Activated gamma-delta T cell (primary cell): ENCODE measurements around the gene ZMAT2.
A peak's percentile ranks its signal among the peaks of the same experiment; 100 is the strongest.
"Not testable (repeated sequence)": the region's sequence is repeated elsewhere in the genome, so short reads cannot be mapped to it uniquely, and the experiment has no call there.

Source experiments
- DNase-seq: peaks from one replicate; lab custom pipeline; 2025; lab: John Stamatoyannopoulos, UW
- total RNA-seq, 2 donors: gene quantifications; one replicate each; lab custom pipeline; 2026; lab: John Stamatoyannopoulos, UW

The ZMAT2 gene
- 92.8 to 98.9 reads per million in 2 donors for total RNA-seq

- peak; percentile 45 for DNase-seq
Measured at GRCh38 chr5:140700177-140701144, at the start of gene ZMAT2. Gene ZMAT2 (plus strand): TSS chr5:140700447. CDS start chr5:140700461, 14 bp downstream.

GRCh38 chr5:140658870-140659269, 41.4 kb upstream of the ZMAT2 start:
- DNase-seq: no peak

GRCh38 chr5:140660371-140660770, 39.9 kb upstream of the ZMAT2 start:
- DNase-seq: not testable (repeated sequence)

DNA sequence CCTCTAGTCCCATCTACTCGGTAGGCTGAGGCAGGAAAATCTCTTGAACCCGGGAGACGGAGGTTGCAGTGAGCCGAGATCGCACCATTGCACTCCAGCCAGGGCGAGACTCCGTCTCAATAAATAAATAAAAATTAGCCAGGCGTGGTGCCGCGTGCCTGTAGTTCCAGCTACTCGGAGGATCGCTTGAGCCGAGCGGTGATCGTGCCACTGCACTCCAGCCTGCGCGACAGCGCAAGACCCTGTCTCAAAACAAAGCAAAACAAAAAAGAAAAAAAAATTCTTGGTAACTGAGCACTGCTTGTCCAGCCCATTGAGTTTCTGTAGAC, 36.3 kb upstream of the ZMAT2 start:
- DNase-seq: no peak

DNA sequence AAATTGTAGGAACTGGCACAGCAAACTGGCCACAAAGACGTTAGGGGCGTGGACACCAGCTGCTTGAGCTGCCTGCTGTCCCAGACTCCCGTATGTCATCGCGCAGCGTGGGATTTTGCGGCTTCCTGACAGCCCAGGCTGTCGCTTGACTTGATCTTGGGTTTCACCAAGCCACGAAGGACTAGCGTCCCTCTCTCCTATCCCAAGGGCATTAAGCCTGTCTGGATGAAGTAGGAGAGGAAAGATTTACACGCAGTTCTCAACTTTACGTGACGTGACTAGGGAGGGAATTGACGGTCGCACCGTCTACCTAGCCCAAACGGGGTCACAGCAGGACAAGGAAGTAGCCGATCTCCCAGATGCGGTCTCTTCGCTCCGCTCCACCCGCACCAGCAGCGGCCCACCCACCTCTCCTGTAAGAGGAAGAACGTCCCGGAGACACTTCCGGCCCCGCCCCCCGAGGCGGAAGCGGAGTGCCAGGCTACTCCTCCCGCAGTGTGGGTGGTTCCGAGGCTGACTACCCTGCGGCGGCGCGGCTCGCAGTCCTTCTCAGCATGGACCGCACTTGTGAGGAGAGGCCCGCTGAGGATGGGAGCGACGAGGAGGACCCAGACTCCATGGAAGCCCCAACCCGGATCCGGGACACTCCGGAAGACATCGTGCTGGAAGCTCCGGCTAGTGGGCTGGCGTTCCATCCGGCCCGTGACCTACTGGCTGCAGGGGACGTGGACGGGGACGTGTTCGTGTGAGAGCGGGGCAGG, 35.7 kb upstream of the ZMAT2 start, which contains the start of gene WDR55:
Gene WDR55 (plus strand): TSS at position 546 of the 761 bp plus-strand sequence. CDS start 9 bp downstream, at position 555.
- peak; percentile 95 for DNase-seq

DNA sequence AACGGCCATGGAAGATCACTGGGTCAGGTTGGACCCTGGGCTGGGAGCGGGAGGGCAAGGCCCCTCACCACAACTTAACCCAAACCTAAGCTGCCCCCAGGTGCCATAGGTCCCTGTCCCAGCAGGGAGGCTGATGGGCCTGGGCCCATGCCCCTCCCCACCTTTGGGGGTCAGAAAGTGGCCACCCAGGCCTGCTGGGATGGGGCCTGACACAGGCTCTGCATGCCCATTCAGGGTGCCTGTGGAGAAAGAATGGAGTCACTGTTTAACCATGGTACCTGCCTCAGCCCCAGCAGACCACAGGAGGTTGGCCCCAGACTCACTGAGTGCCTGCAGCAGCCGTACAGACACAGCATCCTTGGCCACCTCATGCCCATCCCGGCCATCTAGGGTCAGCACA, 29.2 kb upstream of the ZMAT2 start:
- DNase-seq: not testable (repeated sequence)

DNA sequence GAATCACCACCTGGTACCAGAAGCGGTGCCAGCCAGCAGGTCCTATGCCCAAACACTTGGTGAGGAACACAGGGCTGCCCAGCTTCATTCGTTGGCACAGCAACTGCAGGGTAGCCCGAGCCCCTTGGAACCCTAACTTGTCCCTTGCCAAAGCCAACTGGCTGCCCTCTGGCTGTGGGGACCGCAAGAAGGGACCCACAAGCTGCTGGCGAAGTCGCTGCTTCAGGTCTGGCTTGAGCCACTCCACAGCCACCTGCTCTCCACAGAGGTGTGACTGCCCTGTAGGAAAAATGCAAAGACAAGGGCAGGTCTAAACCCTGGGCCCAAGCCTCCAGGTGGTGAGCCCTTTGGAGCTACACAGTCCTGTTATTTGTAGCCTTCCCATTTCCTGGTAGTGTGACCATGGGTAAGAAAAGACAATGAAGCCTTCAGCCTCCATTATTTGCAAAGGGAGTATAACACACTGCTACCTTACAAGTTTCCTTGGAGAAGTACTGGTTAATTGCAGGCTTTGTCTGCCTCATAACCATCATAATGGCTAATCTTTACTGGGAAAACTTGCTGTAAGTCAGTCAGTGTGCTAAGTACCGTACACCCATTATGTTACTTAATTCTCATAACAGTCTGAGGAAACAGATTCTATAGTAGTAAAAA, 28.6 kb upstream of the ZMAT2 start:
- DNase-seq: no peak

- DNase-seq: peak; percentile 14
Measured at GRCh38 chr5:140672455-140673186, 27.6 kb upstream of the ZMAT2 start.

DNA sequence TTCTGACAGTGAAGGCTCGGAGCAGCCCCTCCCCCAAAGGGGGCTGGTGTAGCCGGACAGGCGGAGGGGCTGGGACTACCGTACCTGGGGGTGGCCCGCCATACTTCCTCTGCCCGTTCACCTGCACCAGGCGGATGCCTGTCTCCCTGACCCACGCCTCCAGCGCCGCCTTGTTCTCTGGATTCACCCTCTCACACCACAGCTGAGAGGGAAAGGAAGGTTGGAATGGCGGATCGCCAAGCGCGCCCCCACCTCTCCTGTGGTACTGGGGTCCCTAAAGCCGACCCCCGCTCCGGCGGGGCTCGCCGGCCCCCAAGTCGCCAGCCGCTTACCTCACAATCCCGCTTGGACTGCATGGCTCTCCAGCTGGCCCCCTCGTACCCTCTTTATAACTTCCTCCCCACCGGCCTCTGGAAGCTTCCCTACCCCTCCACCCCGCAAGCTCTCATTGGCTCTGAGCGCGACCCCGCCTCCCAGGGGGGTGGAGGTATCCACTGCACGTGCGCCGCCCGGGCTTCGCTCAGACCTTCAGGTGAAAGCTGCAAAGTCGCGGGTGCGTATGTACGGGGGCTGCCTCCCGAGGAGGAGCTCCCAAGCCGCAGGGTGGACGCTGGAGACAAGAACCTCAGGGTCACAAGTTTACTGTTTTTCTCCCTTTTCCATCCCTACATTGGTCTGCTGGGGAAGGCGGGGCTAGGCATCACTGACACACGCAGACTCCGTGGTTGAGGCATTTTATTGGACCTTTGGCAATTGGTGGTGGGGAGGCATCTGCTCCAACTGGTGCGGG, 26.9 kb upstream of the ZMAT2 start, which contains the start of gene DND1:
Gene DND1 (minus strand): TSS at position 390 of the 790 bp plus-strand sequence. CDS start 34 bp downstream, at position 356.
- DNase-seq: no peak

DNA sequence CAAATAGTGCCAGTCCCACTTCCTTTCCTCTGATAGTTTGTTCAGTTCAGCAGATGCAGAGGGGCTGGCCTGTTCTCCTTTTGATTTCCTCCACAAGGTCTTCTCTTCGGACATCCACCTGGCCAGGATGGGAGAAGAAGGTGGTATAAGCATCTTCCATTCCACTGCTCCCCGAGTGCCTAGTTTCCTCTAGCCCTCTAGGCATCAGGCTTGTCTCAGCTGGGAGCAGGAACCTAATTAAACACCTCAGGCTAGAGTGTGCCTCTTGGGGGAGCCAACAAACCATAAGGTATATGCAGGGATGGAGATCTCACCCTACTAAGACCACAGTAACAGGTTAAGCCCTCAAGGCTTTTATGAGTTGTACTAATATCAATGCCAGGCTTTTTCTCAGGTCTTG, 26.0 kb upstream of the ZMAT2 start:
- DNase-seq: no peak

DNA sequence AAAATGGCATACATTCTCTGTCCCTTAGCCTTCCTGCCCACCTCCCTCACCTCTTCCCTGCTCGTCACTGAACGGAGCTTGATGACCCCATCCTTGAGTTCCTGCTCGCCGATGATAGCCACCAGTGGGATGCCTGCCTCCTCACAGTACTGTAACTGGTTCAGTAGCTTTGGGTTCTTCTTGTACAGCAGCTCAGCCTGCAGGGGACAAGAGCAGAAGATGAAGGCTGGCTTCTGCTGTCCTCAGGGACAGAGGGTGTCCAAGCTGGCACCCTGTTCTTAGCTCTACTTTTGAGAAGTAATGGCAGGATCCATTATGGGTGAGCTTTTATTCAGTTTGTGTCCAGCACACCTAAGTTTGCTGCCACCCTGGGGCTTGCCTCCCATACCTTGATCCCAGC, 25.6 kb upstream of the ZMAT2 start:
- no peak for DNase-seq

DNA sequence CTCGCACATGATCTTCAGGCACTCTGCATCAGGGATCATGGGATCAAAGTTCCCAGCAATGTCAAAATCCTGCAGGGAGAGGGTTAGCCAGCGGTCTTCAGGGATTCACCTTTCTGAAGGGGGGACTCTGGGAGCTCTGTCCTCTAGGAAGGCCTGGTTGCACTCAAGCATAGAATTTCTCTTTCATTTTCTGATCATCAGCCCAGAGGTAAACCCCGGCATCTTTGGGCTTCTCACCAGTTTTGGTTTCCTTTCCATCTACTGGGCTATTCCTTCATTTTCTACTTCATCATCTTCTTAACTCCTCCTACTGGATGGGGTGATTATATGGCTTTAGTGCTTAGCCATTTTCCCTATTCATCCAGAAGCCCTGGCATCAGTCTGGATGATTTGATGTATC, 22.3 kb upstream of the ZMAT2 start:
- DNase-seq: no peak

DNA sequence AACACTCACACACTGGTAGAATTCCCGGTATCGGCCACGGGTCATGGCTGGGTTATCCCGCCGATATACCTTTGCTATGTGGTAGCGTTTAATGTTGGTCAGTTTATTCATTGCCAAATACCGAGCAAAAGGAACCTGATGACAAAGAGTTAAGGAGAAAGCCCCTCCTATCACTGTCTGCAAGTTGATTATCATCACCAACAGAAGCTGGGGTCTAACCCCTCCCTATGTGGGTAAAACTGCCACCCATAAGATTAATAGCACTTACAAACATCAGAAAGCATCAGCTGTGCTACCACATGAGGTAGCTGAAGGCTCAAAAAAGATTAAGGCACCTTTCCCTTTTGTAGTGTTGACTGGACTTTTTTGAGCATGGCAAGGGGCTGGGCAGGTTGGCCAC, 21.3 kb upstream of the ZMAT2 start:
- DNase-seq: no peak

GRCh38 chr5:140690376-140690932, 9.8 kb upstream of the ZMAT2 start:
- DNase-seq: no peak

DNA sequence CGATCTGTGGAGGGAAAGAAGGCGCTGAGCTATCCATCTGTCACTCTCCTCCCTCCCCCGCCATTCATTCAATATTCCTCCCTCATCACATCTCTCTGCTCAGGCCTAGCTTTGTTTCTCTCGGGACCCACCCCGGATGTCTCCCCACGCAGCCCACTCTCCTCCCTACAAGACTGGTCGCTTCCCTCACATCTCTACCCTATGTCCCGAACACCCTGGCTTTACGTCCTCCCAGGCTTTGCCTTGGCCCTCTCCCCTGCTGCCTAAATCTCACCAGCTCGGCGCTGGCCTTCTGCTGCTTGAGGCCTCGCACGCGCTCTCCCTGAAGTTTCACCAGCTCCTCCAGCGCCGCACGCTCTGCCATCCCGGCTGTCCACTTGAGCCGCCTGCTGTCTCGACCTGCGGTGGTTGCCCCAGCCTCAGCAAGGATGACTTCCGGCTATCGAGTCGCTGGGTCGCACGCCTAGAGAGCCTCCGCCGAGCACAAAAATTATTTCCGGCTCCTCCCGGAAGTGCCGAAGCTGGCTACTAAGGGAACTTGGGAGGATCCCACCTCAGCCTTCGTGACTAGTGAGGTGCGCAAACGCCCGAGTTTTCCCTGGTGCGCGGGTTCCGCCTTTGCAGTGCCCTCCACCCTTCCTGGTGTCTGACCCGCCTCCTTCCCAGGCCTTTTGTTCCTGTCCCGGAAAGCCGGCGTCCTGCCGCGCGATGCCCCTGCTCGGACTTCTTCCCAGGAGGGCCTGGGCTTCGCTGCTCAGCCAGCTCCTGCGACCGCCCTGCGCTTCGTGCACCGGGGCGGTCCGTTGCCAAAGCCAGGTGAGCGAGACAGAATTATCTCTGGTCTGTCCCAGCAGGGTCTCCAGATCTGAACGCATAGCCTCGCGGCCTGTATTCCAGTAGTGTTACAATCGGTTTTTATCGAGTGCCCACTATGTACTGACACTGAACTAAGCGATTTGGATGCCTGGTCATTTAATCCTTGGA, 9.0 kb upstream of the ZMAT2 start, which contains the start of the genes HARS1 and HARS2:
Gene HARS1 (minus strand): TSS at position 430 of the 984 bp plus-strand sequence. CDS start 66 bp downstream, at position 364.
Gene HARS2 (plus strand): TSS at position 515 of the 984 bp plus-strand sequence. CDS start 194 bp downstream, at position 709.
- DNase-seq: peak; percentile 50

DNA sequence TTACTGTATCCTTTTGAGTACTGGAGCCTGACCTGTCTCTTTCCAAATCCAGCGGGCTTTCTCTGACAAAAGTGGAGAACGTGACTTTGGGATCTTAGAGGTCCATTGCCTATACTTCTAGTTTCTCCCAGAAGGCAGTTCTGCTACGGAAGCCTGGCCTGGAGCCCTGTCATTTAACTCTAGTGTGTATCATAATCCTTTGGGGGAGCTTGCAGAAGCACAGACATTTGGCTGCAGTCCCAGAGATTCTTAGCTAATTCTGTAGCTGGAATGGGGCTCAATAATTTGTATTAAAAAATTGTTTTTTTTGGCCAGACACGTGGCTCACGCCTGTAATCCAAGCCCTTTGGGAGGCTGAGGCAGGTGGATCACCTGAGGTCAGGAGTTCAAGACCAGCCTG, 6.0 kb upstream of the ZMAT2 start:
- no peak for DNase-seq

- DNase-seq: no peak
Measured at GRCh38 chr5:140696891-140697492, 3.3 kb upstream of the ZMAT2 start.

DNA sequence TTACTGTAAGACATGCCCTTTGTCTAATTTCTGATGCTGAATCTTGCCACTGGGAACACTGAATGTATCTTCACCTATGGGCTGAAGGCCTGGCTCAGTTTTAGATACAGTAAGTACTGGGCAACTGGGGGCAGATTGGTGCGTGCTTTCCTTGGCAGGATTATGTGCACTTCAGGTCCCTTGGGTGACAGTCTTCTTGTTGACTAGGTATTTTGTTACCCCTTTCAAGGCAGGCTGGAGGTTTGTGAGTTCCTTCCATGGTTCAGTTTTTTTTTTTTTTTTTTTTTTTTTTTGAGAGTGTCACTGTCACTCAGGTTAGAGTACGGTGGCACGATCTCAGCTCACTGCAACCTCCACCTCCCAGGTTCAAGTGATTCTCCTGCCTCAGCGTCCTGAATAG, 7.6 kb downstream of the ZMAT2 start:
- no peak for DNase-seq
